ENCODE data around the gene SLC25A6. TPM values are rescaled to one million over a fixed set of nuclear protein-coding genes. Genes with fewer than 3 reads are reported as not detected.

Gene SLC25A6
- total RNA-seq, 1 experiment from 2014 or later = 553 TPM

- no peaks in the 10 kb centered on the region for H3K23me2 ChIP-seq (ENCODE audit: insufficient read length, low read depth, low read length, poor library complexity, severe bottlenecking)
- no peak overlapping the region for H2BK5ac ChIP-seq (ENCODE audit: insufficient read length, low read length)
- WGBS (ENCODE audit: extremely low coverage, insufficient read length, low lambda C conversion rate) = no CpG with 5 or more reads among the region's 2 CpGs
- Mint-ChIP-seq H3K27me3 (ENCODE audit: low read depth) (peaks cover 5% of the 10 kb centered on the region), H3K4me1 (peaks cover 9 to 12% of the 10 kb centered on the region in 2 experiments), H3K36me3 (ENCODE audit: insufficient read depth in 1 of 3, low read depth in 3 of 3) (peaks cover 80 to 83% (median 83%) of the 10 kb centered on the region in 3 experiments), H3K9me3 (peaks cover 33 to 37% of the 10 kb centered on the region in 2 experiments), H3K27ac (no peak overlapping the region), H3K4me3 (no peak overlapping the region)
- H3K27ac ChIP-seq (ENCODE audit: insufficient read length, low read depth, low read length) = no peak overlapping the region
- H2BK12ac ChIP-seq (ENCODE audit: insufficient read length, low read depth, low read length) = no peak overlapping the region
- no peak overlapping the region for H2BK20ac ChIP-seq (ENCODE audit: low read depth, low read length, poor library complexity, severe bottlenecking)
- no peak overlapping the region for H3T11ph ChIP-seq (ENCODE audit: low read length)
- H3K79me2 ChIP-seq (ENCODE audit: insufficient read depth, low read length) = no peaks in the 10 kb centered on the region
- no peak overlapping the region for H3K18ac ChIP-seq (ENCODE audit: insufficient read length, low read depth, low read length)
- H3K9me3 ChIP-seq (ENCODE audit: control insufficient read depth, low read depth, low read length) = peaks cover 26% of the 10 kb centered on the region
- H3K4me1 ChIP-seq (ENCODE audit: insufficient read depth, low read length) = no peaks in the 10 kb centered on the region
- no peak overlapping the region for H3K4me2 ChIP-seq (ENCODE audit: insufficient read depth, insufficient read length, low read length)
- no peak overlapping the region for H4K5ac ChIP-seq (ENCODE audit: insufficient read length, low read depth, low read length)
- H3K9ac ChIP-seq (ENCODE audit: extremely low read depth, insufficient read length, low read length) = no peak overlapping the region
- H4K91ac ChIP-seq (ENCODE audit: insufficient read length, low read depth, low read length) = no peak overlapping the region
- H2BK120ac ChIP-seq (ENCODE audit: low read depth, low read length, poor library complexity, severe bottlenecking) = no peak overlapping the region
- no peak overlapping the region for H3K56ac ChIP-seq (ENCODE audit: insufficient read length, low read depth, low read length)
- no peaks in the 10 kb centered on the region for H3K79me1 ChIP-seq (ENCODE audit: insufficient read depth, low read depth, low read length, poor library complexity, severe bottlenecking)
- TF ChIP-seq CTCF (conservative IDR thresholded peaks at IDR 0.05) = no peak
- H4K8ac ChIP-seq (replicated peaks; ENCODE audit: insufficient read length, low read depth, low read length) = peak overlapping the region; percentile 24
- H3K23ac ChIP-seq (ENCODE audit: insufficient read length, low read depth, low read length) = no peak overlapping the region
- no peak overlapping the region for H3K14ac ChIP-seq (ENCODE audit: insufficient read depth, low read length)
- no peak overlapping the region for H2AFZ ChIP-seq (ENCODE audit: low read length)
- no peaks in the 10 kb centered on the region for H4K20me1 ChIP-seq (ENCODE audit: control insufficient read depth, insufficient read depth, insufficient read length)
- H3K27me3 ChIP-seq (ENCODE audit: insufficient read depth, low read length) = no peaks in the 10 kb centered on the region
- no peak overlapping the region for H2AK5ac ChIP-seq (ENCODE audit: insufficient read length, low read length)
- no peak overlapping the region for H2BK15ac ChIP-seq (ENCODE audit: low read depth, low read length)
- DNase-seq = no peak
- no peak overlapping the region for H3K4ac ChIP-seq (ENCODE audit: low read depth, low read length)
These were observed 31.3 kb upstream of the SLC25A6 start for GRCh38 chrX:1423215-1423614.

All from H9 (cell line).